ENCODE results near the gene SMARCAD1. TPM values are rescaled to one million over a fixed set of nuclear protein-coding genes. Genes with fewer than 3 reads are reported as not detected.

SMARCAD1 gene
- total and polyA plus RNA-seq, 2 of the 8 experiments (the other 6 are each of a cell fraction or from before 2014, with no cell fraction given) = 24.1 to 59.4 TPM

DNA sequence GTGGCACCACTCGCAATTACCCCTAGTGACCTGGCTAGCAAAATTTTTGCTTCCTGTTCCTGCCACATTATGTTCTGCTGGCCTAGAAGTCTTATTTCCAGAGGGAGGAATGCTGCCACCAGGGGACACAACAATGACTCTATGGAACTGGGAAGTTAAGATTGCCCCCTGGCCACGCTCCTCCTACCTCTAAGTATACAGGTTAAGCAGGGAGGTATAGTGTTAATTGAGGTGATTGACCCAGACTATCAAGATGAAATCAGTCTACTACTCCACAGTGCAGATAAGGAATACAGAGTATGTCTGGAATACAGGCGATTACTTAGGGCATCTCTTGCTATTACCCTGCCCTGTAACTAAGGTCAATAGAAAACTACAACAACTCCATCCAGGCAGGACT is 48.8 kb upstream of the SMARCAD1 start:
- no peak overlapping the region for H3K9ac ChIP-seq (replicated peaks in 1 of 4; ENCODE audit: extremely low read depth in 1 of 4, low read depth in 3 of 4, low read length in 3 of 4)
- H2BK15ac ChIP-seq (ENCODE audit: low read length) = no peak overlapping the region
- 100% methylated on average over 3 of the region's 3 CpGs; no CpG with 5 or more reads in 1 of the 2 experiments for WGBS, 2 experiments (ENCODE audit: extremely low coverage in 1 of 2, insufficient coverage in 1 of 2, insufficient read length in 1 of 2, insufficient replicate concordance in 2 of 2, low coverage in 1 of 2, low lambda C conversion rate in 2 of 2, missing lambda C conversion rate in 1 of 2)
- no peaks in the 10 kb centered on the region for H3K27me3 ChIP-seq (replicated peaks in 1 of 4; ENCODE audit: control insufficient read depth in 3 of 4, extremely low read depth in 1 of 4, insufficient read depth in 3 of 4, low read length in 3 of 4)
- CTCF ChIA-PET (ENCODE audit: partially characterized antibody) = no interaction called here
- no peaks in the 10 kb centered on the region for H3K79me2 ChIP-seq (ENCODE audit: control insufficient read depth in 1 of 2, insufficient read depth in 2 of 2, low read length in 2 of 2)
- no peaks in the 10 kb centered on the region for H3K79me1 ChIP-seq (ENCODE audit: low read depth, low read length)
- H3K4me1 ChIP-seq (replicated peaks in 1 of 4; ENCODE audit: control insufficient read depth in 3 of 4, insufficient read depth in 4 of 4, low read length in 3 of 4) = no peaks in the 10 kb centered on the region
- no peaks in the 10 kb centered on the region for H3K36me3 ChIP-seq (ENCODE audit: control insufficient read depth in 2 of 4, insufficient read depth in 4 of 4, low read length in 3 of 4)
- no peak overlapping the region for H3K4me3 ChIP-seq (ENCODE audit: extremely low read depth in 1 of 4, insufficient read depth in 2 of 4, low read depth in 3 of 4, low read length in 4 of 4)
- no peak overlapping the region for H2AFZ ChIP-seq (ENCODE audit: low read length)
- H4K20me1 ChIP-seq (replicated peaks in 1 of 2; ENCODE audit: control insufficient read depth in 1 of 2, insufficient read depth in 2 of 2, low read length in 2 of 2) = no peaks in the 10 kb centered on the region
- FAIRE-seq = no peak
- POLR2A ChIA-PET (ENCODE audit: partially characterized antibody) = no interaction called here
- no peak overlapping the region for H3K4me2 ChIP-seq (ENCODE audit: insufficient read depth in 1 of 2, low read depth in 2 of 2, low read length in 2 of 2)
- no peak overlapping the region for H2AK5ac ChIP-seq (ENCODE audit: low read depth, low read length)
- H3K14ac ChIP-seq (ENCODE audit: insufficient read length) = no peak overlapping the region
- H3K9me3 ChIP-seq (ENCODE audit: insufficient read depth in 2 of 2, low read depth in 1 of 2, low read length in 1 of 2) = peaks cover 0 to 3% of the 10 kb centered on the region in 2 experiments; a peak in 1 of 4 replicates
- H4K5ac ChIP-seq (ENCODE audit: insufficient read length, low read depth, low read length) = no peak overlapping the region
- no peaks in the 10 kb centered on the region for H3K23me2 ChIP-seq (ENCODE audit: low read depth, low read length)
- no peak overlapping the region for H3K4ac ChIP-seq (replicated peaks; ENCODE audit: insufficient read length, low read depth, low read length)
- no peak overlapping the region for H2BK20ac ChIP-seq (ENCODE audit: low read length)
- DNase-seq (ENCODE audit: low read depth in 1 of 2, low spot score in 2 of 2) = no peak
- H3K23ac ChIP-seq (ENCODE audit: insufficient read length) = no peak overlapping the region
- H4K91ac ChIP-seq (replicated peaks; ENCODE audit: insufficient read length, low read length) = no peak overlapping the region
- no peak overlapping the region for H3K18ac ChIP-seq (ENCODE audit: extremely low read depth, low read length)
- H2BK12ac ChIP-seq (ENCODE audit: low read depth, low read length) = no peak overlapping the region
- H3K27ac ChIP-seq (ENCODE audit: low read depth, low read length) = no peak overlapping the region
- H4K8ac ChIP-seq (ENCODE audit: extremely low read depth, insufficient read depth, low read length) = no peak overlapping the region
- H2BK5ac ChIP-seq (ENCODE audit: low read depth, low read length) = no peak overlapping the region
- no peak overlapping the region for H3K56ac ChIP-seq (replicated peaks; ENCODE audit: insufficient read length, low read depth, low read length)
- H2BK120ac ChIP-seq (replicated peaks; ENCODE audit: low read depth, low read length) = no peak overlapping the region
- TF ChIP-seq, protein P1, sequence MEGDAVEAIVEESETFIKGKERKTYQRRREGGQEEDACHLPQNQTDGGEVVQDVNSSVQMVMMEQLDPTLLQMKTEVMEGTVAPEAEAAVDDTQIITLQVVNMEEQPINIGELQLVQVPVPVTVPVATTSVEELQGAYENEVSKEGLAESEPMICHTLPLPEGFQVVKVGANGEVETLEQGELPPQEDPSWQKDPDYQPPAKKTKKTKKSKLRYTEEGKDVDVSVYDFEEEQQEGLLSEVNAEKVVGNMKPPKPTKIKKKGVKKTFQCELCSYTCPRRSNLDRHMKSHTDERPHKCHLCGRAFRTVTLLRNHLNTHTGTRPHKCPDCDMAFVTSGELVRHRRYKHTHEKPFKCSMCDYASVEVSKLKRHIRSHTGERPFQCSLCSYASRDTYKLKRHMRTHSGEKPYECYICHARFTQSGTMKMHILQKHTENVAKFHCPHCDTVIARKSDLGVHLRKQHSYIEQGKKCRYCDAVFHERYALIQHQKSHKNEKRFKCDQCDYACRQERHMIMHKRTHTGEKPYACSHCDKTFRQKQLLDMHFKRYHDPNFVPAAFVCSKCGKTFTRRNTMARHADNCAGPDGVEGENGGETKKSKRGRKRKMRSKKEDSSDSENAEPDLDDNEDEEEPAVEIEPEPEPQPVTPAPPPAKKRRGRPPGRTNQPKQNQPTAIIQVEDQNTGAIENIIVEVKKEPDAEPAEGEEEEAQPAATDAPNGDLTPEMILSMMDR (IDR thresholded peaks at IDR 0.05; ENCODE audit: control extremely low read depth in 1 of 3, insufficient read depth in 1 of 3, low read depth in 1 of 3, low read length in 3 of 3) = no peak
- TF ChIP-seq CBX5 (IDR thresholded peaks at IDR 0.05; ENCODE audit: low read depth, low read length) = no peak
- TF ChIP-seq CEBPB (IDR thresholded peaks at IDR 0.05; ENCODE audit: low read depth, low read length) = no peak
- no peak for TF ChIP-seq RBBP5 (IDR thresholded peaks at IDR 0.05; ENCODE audit: borderline replicate concordance, low read depth, low read length)
- TF ChIP-seq SP2 (IDR thresholded peaks at IDR 0.05; ENCODE audit: low read length) = no peak
- TF ChIP-seq YY1 (IDR thresholded peaks at IDR 0.05; ENCODE audit: low read depth, low read length) = no peak
- TF ChIP-seq KDM1A (IDR thresholded peaks at IDR 0.05; ENCODE audit: borderline replicate concordance, low read length) = no peak
- TF ChIP-seq SUZ12 (IDR thresholded peaks at IDR 0.05; ENCODE audit: low read length) = no peak
- TF ChIP-seq, protein P2, sequence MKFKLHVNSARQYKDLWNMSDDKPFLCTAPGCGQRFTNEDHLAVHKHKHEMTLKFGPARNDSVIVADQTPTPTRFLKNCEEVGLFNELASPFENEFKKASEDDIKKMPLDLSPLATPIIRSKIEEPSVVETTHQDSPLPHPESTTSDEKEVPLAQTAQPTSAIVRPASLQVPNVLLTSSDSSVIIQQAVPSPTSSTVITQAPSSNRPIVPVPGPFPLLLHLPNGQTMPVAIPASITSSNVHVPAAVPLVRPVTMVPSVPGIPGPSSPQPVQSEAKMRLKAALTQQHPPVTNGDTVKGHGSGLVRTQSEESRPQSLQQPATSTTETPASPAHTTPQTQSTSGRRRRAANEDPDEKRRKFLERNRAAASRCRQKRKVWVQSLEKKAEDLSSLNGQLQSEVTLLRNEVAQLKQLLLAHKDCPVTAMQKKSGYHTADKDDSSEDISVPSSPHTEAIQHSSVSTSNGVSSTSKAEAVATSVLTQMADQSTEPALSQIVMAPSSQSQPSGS (IDR thresholded peaks at IDR 0.05; ENCODE audit: low read length) = no peak
- TF ChIP-seq FOSL1 (IDR thresholded peaks at IDR 0.05; ENCODE audit: insufficient read depth, low read depth, low read length) = no peak
- TF ChIP-seq RXRA (IDR thresholded peaks at IDR 0.05; ENCODE audit: insufficient read depth, low read depth, low read length) = no peak

All from H1 (cell line).